ENCODE measurements around the gene CTSZ.

Gene CTSZ

DNA sequence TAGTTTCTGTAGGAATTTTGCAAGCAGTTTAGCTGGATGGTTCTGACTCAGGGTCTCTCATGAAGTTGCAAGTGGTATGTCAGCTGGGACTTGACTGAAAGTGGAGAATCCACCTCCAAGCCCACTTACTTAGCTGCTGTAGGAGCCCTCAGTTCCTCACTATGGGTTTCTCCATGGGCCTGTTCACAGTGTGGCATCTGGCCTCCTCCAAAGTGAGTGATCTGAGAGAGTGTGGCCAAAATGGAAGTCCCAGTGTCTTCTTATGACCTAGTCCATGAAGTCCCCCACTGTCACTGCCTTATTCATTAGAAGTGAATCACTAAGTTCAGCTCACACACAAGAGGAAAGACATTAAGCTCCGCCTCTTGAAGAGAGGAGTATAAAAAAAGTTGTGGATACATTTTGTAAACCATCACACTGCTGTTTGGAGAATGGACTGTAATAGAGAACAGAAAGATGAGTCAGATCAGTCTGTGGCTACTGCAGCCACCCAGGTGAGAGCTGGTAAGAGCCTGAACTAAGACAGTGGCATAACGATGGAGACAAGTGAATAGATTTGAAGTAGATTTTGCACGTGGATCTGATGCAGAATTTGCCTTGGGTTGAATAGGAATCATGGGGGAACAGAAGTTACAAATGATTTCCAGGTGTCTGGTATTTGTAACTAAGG lies 30.9 kb downstream of the CTSZ start:
- Histone ChIP-seq H2BK15ac (replicated peaks; ENCODE audit: low read depth) (no peak overlapping the region), H3K23ac (ENCODE audit: low read length) (no peak overlapping the region), H4K8ac (ENCODE audit: low read depth, low read length) (no peak overlapping the region), H3K56ac (ENCODE audit: low read length) (no peak overlapping the region), H4K5ac (ENCODE audit: low read length) (no peak overlapping the region), H3K79me1 (ENCODE audit: low read length) (no peaks in the 10 kb centered on the region), H2BK5ac (ENCODE audit: low read length) (no peak overlapping the region), H3K4me1 (ENCODE audit: control insufficient read depth, low read depth, low read length) (peaks cover 5% of the 10 kb centered on the region), H3K27me3 (ENCODE audit: insufficient read depth, low read length, poor library complexity) (no peaks in the 10 kb centered on the region), H3K4me3 (ENCODE audit: low read length) (no peak overlapping the region), H3K36me3 (ENCODE audit: control insufficient read depth, insufficient read depth, low read length) (no peaks in the 10 kb centered on the region), H3K18ac (ENCODE audit: low read length) (no peak overlapping the region), H3K4me2 (ENCODE audit: low read length) (no peak overlapping the region), H3K79me2 (ENCODE audit: control insufficient read depth, insufficient read depth, low read length) (no peaks in the 10 kb centered on the region), H3K9ac (ENCODE audit: low read length) (no peak overlapping the region), H2AK5ac (ENCODE audit: low read length) (no peak overlapping the region), H3K27ac (ENCODE audit: low read depth, low read length) (no peak overlapping the region), H3K4ac (ENCODE audit: low read depth, low read length) (no peak overlapping the region), H2BK120ac (ENCODE audit: low read depth, low read length) (no peak overlapping the region)
- no CpG with 5 or more reads among the region's 3 CpGs for WGBS (ENCODE audit: extremely low coverage, insufficient coverage, low lambda C conversion rate)
- no peak for DNase-seq

- H3K79me2 ChIP-seq (ENCODE audit: control insufficient read depth, insufficient read depth, low read length) = no peaks in the 10 kb centered on the region
- H3K4me1 ChIP-seq (ENCODE audit: control insufficient read depth, low read depth, low read length) = peaks cover 5% of the 10 kb centered on the region
- H3K4me2 ChIP-seq (ENCODE audit: low read length) = no peak overlapping the region
- no peak overlapping the region for H3K23ac ChIP-seq (ENCODE audit: low read length)
- no peak overlapping the region for H2BK5ac ChIP-seq (ENCODE audit: low read length)
- H4K8ac ChIP-seq (ENCODE audit: low read depth, low read length) = no peak overlapping the region
- no peak for DNase-seq
- H3K56ac ChIP-seq (ENCODE audit: low read length) = no peak overlapping the region
- no peak overlapping the region for H3K27ac ChIP-seq (ENCODE audit: low read depth, low read length)
- no peak overlapping the region for H3K9ac ChIP-seq (ENCODE audit: low read length)
- no peak overlapping the region for H3K18ac ChIP-seq (ENCODE audit: low read length)
- H2AK5ac ChIP-seq (ENCODE audit: low read length) = no peak overlapping the region
- H3K4me3 ChIP-seq (ENCODE audit: low read length) = no peak overlapping the region
- H2BK15ac ChIP-seq (replicated peaks; ENCODE audit: low read depth) = no peak overlapping the region
- H3K79me1 ChIP-seq (ENCODE audit: low read length) = no peaks in the 10 kb centered on the region
- no peaks in the 10 kb centered on the region for H3K27me3 ChIP-seq (ENCODE audit: insufficient read depth, low read length, poor library complexity)
- no peak overlapping the region for H2BK120ac ChIP-seq (ENCODE audit: low read depth, low read length)
- H3K36me3 ChIP-seq (ENCODE audit: control insufficient read depth, insufficient read depth, low read length) = no peaks in the 10 kb centered on the region
- H4K5ac ChIP-seq (ENCODE audit: low read length) = no peak overlapping the region
- WGBS (ENCODE audit: extremely low coverage, insufficient coverage, low lambda C conversion rate) = no CpG with 5 or more reads among the region's 1 CpG
- H3K4ac ChIP-seq (ENCODE audit: low read depth, low read length) = no peak overlapping the region
Measured at GRCh38 chr20:58975353-58975752, 31.7 kb downstream of the CTSZ start.

- Histone ChIP-seq H2BK15ac (replicated peaks; ENCODE audit: low read depth) (no peak overlapping the region), H2AK5ac (ENCODE audit: low read length) (no peak overlapping the region)
Measured at GRCh38 chr20:58973866-58974265, 33.2 kb downstream of the CTSZ start.

GRCh38 chr20:58973179-58973578 lies 33.9 kb downstream of the CTSZ start:
- no peak overlapping the region for H3K4ac ChIP-seq (ENCODE audit: low read depth, low read length)
- H3K56ac ChIP-seq (ENCODE audit: low read length) = no peak overlapping the region
- no peaks in the 10 kb centered on the region for H3K79me2 ChIP-seq (ENCODE audit: control insufficient read depth, insufficient read depth, low read length)
- no peaks in the 10 kb centered on the region for H3K4me1 ChIP-seq (ENCODE audit: control insufficient read depth, low read depth, low read length)
- H4K5ac ChIP-seq (ENCODE audit: low read length) = no peak overlapping the region
- H3K23ac ChIP-seq (ENCODE audit: low read length) = no peak overlapping the region
- no peak overlapping the region for H3K4me2 ChIP-seq (ENCODE audit: low read length)
- H3K27me3 ChIP-seq (ENCODE audit: insufficient read depth, low read length, poor library complexity) = no peaks in the 10 kb centered on the region
- no peak for DNase-seq
- H3K18ac ChIP-seq (ENCODE audit: low read length) = no peak overlapping the region
- H3K4me3 ChIP-seq (ENCODE audit: low read length) = no peak overlapping the region
- no CpG with 5 or more reads among the region's 4 CpGs for WGBS (ENCODE audit: extremely low coverage, insufficient coverage, low lambda C conversion rate)
- no peak overlapping the region for H2BK15ac ChIP-seq (replicated peaks; ENCODE audit: low read depth)
- no peak overlapping the region for H2AK5ac ChIP-seq (ENCODE audit: low read length)
- H2BK5ac ChIP-seq (ENCODE audit: low read length) = no peak overlapping the region
- no peak overlapping the region for H3K27ac ChIP-seq (ENCODE audit: low read depth, low read length)
- H3K36me3 ChIP-seq (ENCODE audit: control insufficient read depth, insufficient read depth, low read length) = no peaks in the 10 kb centered on the region
- no peak overlapping the region for H3K9ac ChIP-seq (ENCODE audit: low read length)
- no peaks in the 10 kb centered on the region for H3K79me1 ChIP-seq (ENCODE audit: low read length)
- H2BK120ac ChIP-seq (ENCODE audit: low read depth, low read length) = no peak overlapping the region
- H4K8ac ChIP-seq (ENCODE audit: low read depth, low read length) = no peak overlapping the region

More at GRCh38 chr20:58973866-58974265, 33.2 kb downstream of the CTSZ start:
- Histone ChIP-seq H4K8ac (ENCODE audit: low read depth, low read length) (no peak overlapping the region), H3K4me3 (ENCODE audit: low read length) (no peak overlapping the region), H3K27me3 (ENCODE audit: insufficient read depth, low read length, poor library complexity) (no peaks in the 10 kb centered on the region), H2BK120ac (ENCODE audit: low read depth, low read length) (no peak overlapping the region), H3K23ac (ENCODE audit: low read length) (no peak overlapping the region), H4K5ac (ENCODE audit: low read length) (no peak overlapping the region), H3K4me1 (ENCODE audit: control insufficient read depth, low read depth, low read length) (peaks cover 4% of the 10 kb centered on the region), H3K79me1 (ENCODE audit: low read length) (no peaks in the 10 kb centered on the region), H3K56ac (ENCODE audit: low read length) (no peak overlapping the region), H3K9ac (ENCODE audit: low read length) (no peak overlapping the region), H3K18ac (ENCODE audit: low read length) (no peak overlapping the region), H3K79me2 (ENCODE audit: control insufficient read depth, insufficient read depth, low read length) (no peaks in the 10 kb centered on the region), H2BK5ac (ENCODE audit: low read length) (no peak overlapping the region), H3K27ac (ENCODE audit: low read depth, low read length) (no peak overlapping the region), H3K36me3 (ENCODE audit: control insufficient read depth, insufficient read depth, low read length) (no peaks in the 10 kb centered on the region), H3K4ac (ENCODE audit: low read depth, low read length) (no peak overlapping the region), H3K4me2 (ENCODE audit: low read length) (no peak overlapping the region)
- no CpG with 5 or more reads among the region's 3 CpGs for WGBS (ENCODE audit: extremely low coverage, insufficient coverage, low lambda C conversion rate)
- DNase-seq = no peak

DNA sequence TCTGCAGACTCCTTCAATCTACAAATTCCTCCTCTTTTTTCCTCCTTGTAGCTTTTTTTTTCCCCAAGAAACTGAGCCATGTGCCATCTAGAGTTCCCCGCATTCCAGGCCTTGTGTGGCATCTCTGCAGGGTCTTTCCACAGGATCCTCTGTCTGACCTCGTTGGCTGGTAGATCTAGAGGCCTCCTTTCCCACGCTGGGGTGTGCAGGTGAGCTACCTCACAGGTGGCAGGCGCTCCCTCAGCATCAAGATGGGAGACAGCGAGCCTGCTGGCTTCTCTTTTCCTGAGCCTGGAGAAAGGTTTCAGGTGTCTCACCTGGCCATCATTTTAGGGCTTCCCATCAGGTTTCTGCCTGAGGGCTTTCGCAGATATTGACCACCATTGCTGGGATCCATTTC lies 35.6 kb downstream of the CTSZ start:
- no peak overlapping the region for H2AK5ac ChIP-seq (ENCODE audit: low read length)
- H3K9ac ChIP-seq (ENCODE audit: low read length) = no peak overlapping the region
- H3K27me3 ChIP-seq (ENCODE audit: insufficient read depth, low read length, poor library complexity) = no peaks in the 10 kb centered on the region
- no peaks in the 10 kb centered on the region for H3K4me1 ChIP-seq (ENCODE audit: control insufficient read depth, low read depth, low read length)
- H3K23ac ChIP-seq (ENCODE audit: low read length) = no peak overlapping the region
- H3K56ac ChIP-seq (ENCODE audit: low read length) = no peak overlapping the region
- H4K8ac ChIP-seq (ENCODE audit: low read depth, low read length) = no peak overlapping the region
- no peaks in the 10 kb centered on the region for H3K79me2 ChIP-seq (ENCODE audit: control insufficient read depth, insufficient read depth, low read length)
- H2BK120ac ChIP-seq (ENCODE audit: low read depth, low read length) = no peak overlapping the region
- no peak overlapping the region for H3K4ac ChIP-seq (ENCODE audit: low read depth, low read length)
- no peak overlapping the region for H2BK15ac ChIP-seq (replicated peaks; ENCODE audit: low read depth)
- H3K4me3 ChIP-seq (ENCODE audit: low read length) = no peak overlapping the region
- no peaks in the 10 kb centered on the region for H3K79me1 ChIP-seq (ENCODE audit: low read length)
- WGBS (ENCODE audit: extremely low coverage, insufficient coverage, low lambda C conversion rate) = no CpG with 5 or more reads among the region's 6 CpGs
- no peak overlapping the region for H3K18ac ChIP-seq (ENCODE audit: low read length)
- H3K27ac ChIP-seq (ENCODE audit: low read depth, low read length) = no peak overlapping the region
- no peak for DNase-seq
- H4K5ac ChIP-seq (ENCODE audit: low read length) = no peak overlapping the region
- no peak overlapping the region for H2BK5ac ChIP-seq (ENCODE audit: low read length)
- H3K36me3 ChIP-seq (ENCODE audit: control insufficient read depth, insufficient read depth, low read length) = no peaks in the 10 kb centered on the region
- H3K4me2 ChIP-seq (ENCODE audit: low read length) = no peak overlapping the region

DNA sequence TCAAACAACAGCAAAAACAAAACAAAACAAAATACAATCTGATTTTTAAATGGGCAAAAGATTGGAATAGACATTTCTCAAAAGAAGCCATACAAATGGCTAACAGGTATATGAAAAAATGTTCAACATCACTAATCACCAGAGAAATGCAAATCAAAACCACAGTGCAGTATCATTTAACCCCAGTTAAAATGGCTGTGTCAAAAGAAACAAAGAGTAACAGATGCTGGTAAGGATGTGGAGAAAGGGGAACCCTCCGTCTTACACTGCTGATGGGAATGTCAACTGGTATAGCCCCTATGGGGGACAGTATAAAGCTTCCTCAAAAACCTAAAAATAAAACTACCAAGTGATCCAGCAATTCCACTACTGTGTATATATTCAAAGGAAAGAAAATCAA lies 36.9 kb downstream of the CTSZ start:
- Histone ChIP-seq H3K4ac (ENCODE audit: low read depth, low read length) (no peak overlapping the region), H4K5ac (ENCODE audit: low read length) (no peak overlapping the region), H3K4me2 (ENCODE audit: low read length) (no peak overlapping the region), H2BK5ac (ENCODE audit: low read length) (no peak overlapping the region), H3K9ac (ENCODE audit: low read length) (no peak overlapping the region), H3K79me1 (ENCODE audit: low read length) (no peaks in the 10 kb centered on the region), H2BK120ac (ENCODE audit: low read depth, low read length) (no peak overlapping the region), H2AK5ac (ENCODE audit: low read length) (no peak overlapping the region), H3K27ac (ENCODE audit: low read depth, low read length) (no peak overlapping the region), H3K23ac (ENCODE audit: low read length) (no peak overlapping the region), H4K8ac (ENCODE audit: low read depth, low read length) (no peak overlapping the region), H3K36me3 (ENCODE audit: control insufficient read depth, insufficient read depth, low read length) (no peaks in the 10 kb centered on the region), H3K27me3 (ENCODE audit: insufficient read depth, low read length, poor library complexity) (no peaks in the 10 kb centered on the region), H3K56ac (ENCODE audit: low read length) (no peak overlapping the region), H3K4me3 (ENCODE audit: low read length) (no peak overlapping the region), H3K4me1 (ENCODE audit: control insufficient read depth, low read depth, low read length) (no peaks in the 10 kb centered on the region), H2BK15ac (replicated peaks; ENCODE audit: low read depth) (no peak overlapping the region), H3K79me2 (ENCODE audit: control insufficient read depth, insufficient read depth, low read length) (no peaks in the 10 kb centered on the region), H3K18ac (ENCODE audit: low read length) (no peak overlapping the region)
- no peak for DNase-seq
- no CpG with 5 or more reads among the region's 1 CpG for WGBS (ENCODE audit: extremely low coverage, insufficient coverage, low lambda C conversion rate)
